Hematopoietic multipotent progenitor cell treated with erythropoietin and hydrocortisone succinate and interleukin-3 and kit ligand, for 8 days (in vitro differentiated cells): ENCODE measurements around the gene GRIK1.
"Not testable (repeated sequence)": the region's sequence is repeated elsewhere in the genome, so short reads cannot be mapped to it uniquely, and the experiment has no call there.

Experiments used
- DNase-seq: peaks from one replicate; pipeline ENCODE4 v3.0.0-alpha.2; 2015

GRIK1 gene

GRCh38 chr21:29939924-29940275, at the start of gene GRIK1:
TSS of gene GRIK1 (minus strand) at chr21:29939996.
- DNase-seq: no peak

DNA sequence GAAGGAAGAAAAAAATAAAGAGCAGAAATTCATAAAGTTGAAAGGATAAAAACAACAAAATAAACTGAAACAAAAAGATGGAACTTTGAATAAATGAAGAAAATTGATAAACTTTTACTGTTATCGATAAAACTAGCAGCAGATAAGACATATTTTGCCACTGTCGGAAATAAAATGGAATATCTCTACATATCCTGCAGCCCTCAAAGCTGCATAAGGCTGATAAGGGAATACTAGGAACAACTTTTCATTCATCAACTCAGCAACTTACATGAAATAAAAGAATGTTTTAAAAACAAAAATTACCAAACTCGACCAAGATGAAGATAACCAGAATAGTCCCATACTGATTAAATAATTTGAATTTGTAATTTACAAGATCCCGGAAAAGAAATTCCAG, 48.0 kb upstream of the GRIK1 start:
- no peak for DNase-seq

- no peak for DNase-seq
Observed at GRCh38 chr21:29985866-29986265, 46.1 kb upstream of the GRIK1 start.

DNA sequence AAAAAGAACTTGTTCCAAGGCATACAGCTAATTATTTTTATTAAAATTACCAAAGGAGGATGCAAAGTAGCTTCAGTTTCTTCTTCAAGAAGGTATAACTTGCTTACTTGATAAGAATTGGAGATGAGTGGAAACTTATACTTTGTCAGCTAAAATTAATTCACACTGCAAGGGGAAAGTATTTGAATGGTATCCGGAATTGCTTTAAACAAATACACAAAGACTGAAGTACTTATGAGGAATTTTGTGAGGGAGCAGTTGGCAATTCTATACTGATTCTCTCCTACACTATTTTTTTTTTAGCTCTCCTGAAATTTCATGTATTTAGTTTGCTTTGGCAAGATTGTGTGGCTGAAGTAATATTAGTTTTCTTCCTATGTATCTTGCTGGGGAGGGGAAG, 39.2 kb upstream of the GRIK1 start:
- no peak for DNase-seq

DNA sequence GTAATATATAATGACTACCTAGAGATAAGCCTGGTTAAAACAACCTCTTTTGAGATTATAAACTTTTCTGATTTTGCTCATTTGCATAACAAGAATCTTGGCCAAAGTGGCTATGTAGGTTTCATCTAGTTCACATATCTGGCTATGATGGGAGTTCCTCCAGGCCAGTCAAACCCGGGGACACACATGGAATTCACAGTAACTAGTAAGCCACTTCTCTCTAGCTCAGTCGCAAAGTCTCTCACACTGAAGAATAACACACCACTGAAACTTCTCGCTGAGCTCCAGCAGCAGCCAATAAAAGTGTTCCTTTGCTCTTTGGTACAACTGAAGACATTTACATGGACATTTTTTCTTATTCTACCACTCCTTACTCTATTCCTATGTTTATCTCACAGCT, 36.0 kb upstream of the GRIK1 start:
- no peak for DNase-seq

GRCh38 chr21:29973258-29973657, 33.5 kb upstream of the GRIK1 start:
- DNase-seq: no peak

DNA sequence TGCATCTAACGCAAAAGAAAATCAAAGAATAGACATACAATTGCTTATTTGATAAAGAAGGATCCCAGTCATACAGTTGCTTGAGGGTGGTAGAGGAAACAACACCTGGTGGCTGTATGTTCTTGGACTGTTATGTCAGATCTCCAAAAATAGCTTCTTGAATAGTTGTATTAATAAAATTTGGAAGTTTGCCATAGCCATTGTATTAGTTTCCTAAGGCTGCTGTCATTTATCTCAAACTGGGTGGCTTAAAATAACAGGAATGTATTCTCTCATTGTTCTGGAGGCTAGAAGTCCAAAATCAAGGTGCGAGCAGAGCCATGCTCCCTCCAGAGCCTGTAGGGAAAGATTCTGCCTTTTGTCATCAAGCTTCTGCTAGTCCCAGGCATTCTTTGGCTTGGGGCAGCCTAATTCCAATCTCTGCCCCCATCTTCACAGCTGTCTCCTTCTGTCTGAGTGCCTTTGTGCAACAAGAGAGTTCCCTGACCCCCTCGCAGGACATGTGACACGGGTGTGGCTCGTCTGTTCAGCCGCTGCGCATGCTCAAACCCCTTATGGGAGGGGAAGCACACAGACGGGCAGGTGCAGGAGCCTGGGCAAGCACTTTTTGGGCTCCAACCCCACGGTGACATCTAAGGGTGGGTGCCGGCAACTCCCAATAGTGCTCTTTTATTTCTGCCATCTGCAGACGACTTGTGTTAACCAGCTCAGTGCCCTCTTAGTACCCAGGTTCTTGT, 21.7 kb upstream of the GRIK1 start:
- DNase-seq: no peak

GRCh38 chr21:29958551-29958950, 18.8 kb upstream of the GRIK1 start:
- DNase-seq: no peak

DNA sequence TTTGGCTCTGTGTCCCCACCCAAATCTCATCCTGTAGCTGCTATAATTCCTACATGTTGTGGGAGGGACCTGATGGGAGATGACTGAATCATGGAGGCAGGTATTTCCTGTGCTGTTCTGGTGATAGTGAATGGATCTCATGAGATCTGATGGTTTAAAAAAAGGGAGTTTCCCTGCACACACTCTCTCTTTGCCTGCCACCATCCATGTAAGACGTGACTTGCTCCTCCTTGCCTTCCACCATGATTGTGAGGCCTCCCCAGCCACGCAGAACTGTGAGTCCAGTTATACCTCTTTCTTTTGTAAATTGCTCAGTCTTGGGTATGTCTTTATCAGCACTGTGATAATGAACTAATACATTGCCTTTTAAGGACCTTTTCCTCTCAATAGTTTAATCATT, 18.2 kb upstream of the GRIK1 start:
- DNase-seq: not testable (repeated sequence)

DNA sequence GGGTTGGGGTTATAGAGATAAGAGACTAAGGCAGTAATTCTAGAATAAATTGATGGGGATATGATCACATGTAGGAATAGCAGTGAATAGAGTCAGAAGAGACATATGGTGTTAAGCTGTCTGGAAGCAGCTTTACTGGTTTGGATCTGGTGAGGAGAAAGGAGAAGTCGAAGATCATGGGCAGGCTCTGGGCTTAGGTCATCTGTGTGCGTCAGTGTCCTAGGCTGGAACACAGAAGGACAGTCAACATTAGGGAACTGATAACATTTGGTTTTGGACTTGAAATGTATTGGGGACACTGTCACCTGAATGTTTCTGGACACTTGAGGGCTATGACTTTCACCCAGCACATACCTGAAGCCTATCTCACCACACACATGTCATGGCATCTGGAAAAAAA, 13.9 kb upstream of the GRIK1 start:
- DNase-seq: no peak

DNA sequence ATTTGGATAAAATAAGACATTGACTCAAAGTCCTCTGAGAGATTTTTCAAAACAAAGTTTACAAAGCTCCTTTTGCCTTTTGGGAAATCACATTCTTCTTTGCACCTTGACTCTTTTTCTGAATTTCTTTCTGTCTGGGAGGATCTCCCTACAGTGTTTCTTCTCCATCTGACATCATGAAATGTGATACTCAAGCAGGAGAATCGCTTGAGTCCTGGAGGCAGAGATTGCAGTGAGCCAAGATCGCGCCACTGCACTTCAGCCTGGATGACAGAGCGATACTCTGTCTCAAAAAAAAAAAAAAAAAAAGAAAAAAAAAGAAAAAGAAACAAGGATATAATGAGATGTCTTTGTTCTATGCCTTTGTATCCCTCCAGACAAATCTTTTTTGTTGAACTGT, 13.3 kb upstream of the GRIK1 start:
- DNase-seq: no peak

- DNase-seq: no peak
Observed at GRCh38 chr21:29951911-29952310, 12.1 kb upstream of the GRIK1 start.

- DNase-seq: no peak
Observed at GRCh38 chr21:29949991-29950390, 10.2 kb upstream of the GRIK1 start.

DNA sequence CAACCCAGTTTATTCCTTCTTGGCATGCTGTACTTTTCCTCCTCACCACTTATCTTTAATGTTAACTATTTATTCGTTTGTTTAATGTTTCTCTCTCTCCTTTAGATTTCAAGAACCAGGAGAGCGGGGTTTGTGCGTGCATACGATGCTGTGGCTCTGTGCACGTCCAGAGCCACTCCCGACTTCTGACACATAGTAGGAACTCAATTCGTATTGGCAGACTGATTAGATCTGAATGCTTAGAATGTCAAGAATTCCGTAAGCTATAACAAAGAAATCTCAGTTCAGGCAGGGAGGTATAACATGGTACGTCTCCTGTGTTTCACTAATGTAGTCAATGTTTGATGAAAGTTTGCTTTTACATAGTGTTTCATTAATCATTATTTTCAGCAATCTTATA, 7.3 kb upstream of the GRIK1 start:
- DNase-seq: no peak

GRCh38 chr21:29943885-29944284, 4.1 kb upstream of the GRIK1 start:
- DNase-seq: no peak

DNA sequence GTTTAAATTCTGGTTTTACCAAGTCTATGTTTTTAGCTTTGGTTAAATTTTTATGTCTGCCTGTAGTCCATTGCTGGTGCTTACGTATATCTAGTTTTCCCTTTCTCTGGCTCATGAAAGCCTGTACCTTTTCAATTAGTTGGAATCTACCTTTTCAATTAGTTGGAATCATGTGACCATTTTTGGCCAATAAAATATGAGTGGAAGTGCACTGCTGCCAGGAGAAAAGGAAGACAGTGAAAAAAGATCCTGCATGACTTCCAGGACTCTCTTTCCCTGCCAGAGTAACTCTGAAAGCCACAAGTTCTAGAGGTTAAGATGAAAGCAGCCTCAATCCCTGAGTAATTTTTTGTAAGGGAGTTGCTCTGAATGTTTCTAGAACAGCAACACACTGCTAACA, 2.2 kb upstream of the GRIK1 start:
- DNase-seq: no peak

- no peak for DNase-seq
Observed at GRCh38 chr21:29940991-29941390, 1.2 kb upstream of the GRIK1 start.

DNA sequence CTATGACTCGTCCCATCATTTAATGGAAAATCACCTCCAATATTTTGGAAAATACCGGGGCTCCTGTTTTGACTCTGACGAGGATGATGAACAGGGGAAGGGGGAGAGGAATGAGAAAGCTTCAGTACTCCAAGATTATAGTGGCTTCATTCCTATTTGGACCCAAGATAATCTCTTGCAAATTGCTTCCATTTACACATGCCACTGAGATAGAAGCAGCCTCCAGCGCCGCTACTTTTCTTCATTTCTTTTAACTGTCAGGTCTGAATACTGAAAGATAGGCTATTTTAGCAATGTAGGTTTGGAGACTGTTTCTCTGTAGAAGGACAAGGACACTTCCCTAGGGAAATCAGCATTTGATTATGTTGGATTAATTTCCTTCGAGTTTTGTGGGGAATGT, 565 bp upstream of the GRIK1 start:
- no peak for DNase-seq

DNA sequence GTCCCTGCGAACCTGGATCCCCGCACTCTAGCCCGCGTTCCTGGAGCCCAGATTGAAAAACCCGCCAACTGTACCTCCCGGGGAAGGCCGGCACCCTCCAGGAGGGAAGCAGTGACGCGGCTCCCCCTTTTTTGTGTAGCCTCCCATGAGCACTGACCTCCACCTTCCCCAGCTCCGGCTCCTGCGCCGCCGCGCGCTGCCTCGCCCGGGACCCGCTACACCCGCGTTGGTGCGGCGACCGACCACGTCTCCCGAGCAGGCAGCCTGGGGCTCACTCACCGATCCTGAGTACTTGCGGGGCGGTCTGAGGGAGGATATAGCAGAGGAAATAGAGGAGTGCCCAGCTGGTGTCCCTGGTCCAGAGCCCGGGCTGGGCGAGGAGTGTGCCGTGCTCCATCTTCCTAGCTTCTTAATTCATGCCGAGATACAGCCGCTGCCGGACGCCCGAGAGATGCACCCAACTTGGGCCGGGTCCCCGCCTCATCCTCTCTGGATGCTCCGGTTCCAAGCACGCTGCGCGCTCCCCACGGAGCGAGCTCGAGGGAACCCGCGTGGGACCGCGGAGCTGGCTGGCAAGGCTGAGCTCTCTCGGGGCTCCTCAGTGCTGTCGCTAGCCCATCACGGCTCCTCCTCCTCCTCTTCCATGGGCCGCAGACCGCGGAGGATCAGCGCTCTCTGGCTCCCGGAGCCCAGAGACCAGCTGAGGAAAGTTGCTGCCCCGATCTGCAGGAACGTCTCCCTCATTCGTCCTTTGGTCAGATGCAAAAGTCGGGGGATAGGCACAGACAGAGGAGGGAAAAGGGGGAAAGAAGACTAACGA, 482 bp downstream of the GRIK1 start:
- no peak for DNase-seq

DNA sequence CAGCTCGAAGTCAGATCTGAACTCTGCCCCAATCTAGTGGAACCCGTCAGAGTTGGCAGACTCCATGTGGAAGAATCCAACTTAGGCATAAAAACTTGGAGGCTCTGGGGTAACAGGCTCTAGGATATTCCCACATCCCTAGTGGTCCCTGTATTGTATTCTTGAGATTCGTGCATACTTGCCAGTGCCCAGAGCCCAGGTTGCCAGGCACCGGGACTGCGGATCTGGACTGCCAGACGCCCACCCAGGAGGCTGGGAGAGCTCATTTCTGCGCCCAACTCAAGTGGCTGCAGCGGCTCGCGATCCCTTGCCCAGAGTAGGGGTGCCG, 1.1 kb downstream of the GRIK1 start:
- no peak for DNase-seq

- DNase-seq: no peak
Observed at GRCh38 chr21:29933088-29933487, 6.7 kb downstream of the GRIK1 start.

DNA sequence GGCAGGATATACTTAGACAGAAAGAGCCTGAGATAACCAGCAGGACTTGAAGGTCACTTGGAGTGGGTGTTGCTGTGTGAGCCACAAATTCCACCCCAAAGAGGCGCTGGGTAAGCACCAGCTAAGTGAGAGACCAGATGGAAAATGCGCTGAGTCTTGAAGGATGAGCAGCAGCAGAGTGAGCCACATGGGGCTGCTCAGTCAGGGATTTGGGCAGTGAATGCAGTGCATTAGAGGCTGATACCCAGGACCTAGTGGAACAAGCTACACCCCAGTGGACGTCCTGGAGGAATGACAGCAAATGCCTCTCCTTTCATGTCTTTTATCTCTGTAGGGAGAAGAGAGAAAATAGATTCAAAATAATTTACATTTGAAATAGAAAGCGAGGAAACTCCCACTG, 11.3 kb downstream of the GRIK1 start:
- no peak for DNase-seq

DNA sequence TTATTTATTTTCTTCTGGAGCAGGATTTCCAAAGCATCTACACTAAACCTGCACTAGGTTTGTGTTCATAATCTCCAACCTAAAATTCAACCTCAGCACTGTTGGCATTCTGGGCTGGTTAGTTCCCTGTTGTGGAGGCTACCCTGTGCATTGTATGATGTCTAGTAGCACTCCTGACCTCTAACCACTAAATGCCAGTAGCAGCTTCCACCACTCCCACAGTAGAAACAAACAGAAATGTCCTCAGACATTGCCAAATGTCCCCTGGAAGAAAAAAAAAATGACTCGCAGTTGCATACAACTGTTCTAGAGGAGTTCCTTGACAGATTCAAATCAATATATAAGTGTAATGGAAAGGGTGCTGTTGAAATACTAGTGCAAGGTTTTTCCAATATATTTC, 18.9 kb downstream of the GRIK1 start:
- DNase-seq: no peak

- no peak for DNase-seq
Observed at GRCh38 chr21:29914326-29914725, 25.5 kb downstream of the GRIK1 start.

GRCh38 chr21:29909571-29909970, 30.2 kb downstream of the GRIK1 start:
- no peak for DNase-seq
